Stimulated activated CD4-positive, alpha-beta T cell treated with anti-CD3 and anti-CD28 coated beads, Interleukin-1b, Interleukin-23, amount 100 ng/mL, for 1 hour (primary cell): ENCODE data around the gene FSIP1.
"Not testable (repeated sequence)": the region's sequence is repeated elsewhere in the genome, so short reads cannot be mapped to it uniquely, and the experiment has no call there.

Experiments
- DNase-seq, 2 donors: peaks; one replicate each; pipeline ENCODE4 v3.0.0-alpha.2; 2020; ENCODE audit warnings: low read depth in 2 of 2

FSIP1 gene

GRCh38 chr15:39782441-39783138 is at the start of gene FSIP1:
TSS of gene FSIP1 (minus strand) at chr15:39782841. CDS start at chr15:39776524, 6,317 bp downstream.
- peak; percentile 89 to 91 for DNase-seq

- no peak for DNase-seq
These were observed 47.5 kb upstream of the FSIP1 start for GRCh38 chr15:39830166-39830565.

- no peak for DNase-seq
These were observed 45.8 kb upstream of the FSIP1 start for GRCh38 chr15:39828374-39828931.

GRCh38 chr15:39826975-39827374 is 44.3 kb upstream of the FSIP1 start:
- no peak for DNase-seq

DNA sequence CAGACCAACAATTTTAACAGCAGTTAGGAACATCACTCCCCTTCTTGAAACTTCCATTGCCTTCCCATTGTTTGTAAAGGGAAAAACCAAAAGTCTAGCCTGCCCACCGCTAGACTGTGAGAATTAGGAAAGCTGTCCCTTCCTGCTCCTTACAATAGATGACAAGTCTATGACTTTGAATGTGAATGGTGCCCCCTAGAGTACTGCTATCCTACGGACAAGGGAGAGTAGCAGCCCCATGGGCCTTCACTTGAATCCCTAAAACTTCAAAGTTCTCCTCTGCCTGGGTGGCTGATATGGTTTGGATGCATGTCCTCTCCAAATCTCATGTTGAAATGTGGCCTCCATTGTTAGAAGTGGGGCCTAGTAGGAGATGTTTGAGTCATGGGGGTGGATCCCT is 41.0 kb upstream of the FSIP1 start:
- no peak for DNase-seq

GRCh38 chr15:39820050-39820602 is 37.5 kb upstream of the FSIP1 start:
- no peak for DNase-seq

DNA sequence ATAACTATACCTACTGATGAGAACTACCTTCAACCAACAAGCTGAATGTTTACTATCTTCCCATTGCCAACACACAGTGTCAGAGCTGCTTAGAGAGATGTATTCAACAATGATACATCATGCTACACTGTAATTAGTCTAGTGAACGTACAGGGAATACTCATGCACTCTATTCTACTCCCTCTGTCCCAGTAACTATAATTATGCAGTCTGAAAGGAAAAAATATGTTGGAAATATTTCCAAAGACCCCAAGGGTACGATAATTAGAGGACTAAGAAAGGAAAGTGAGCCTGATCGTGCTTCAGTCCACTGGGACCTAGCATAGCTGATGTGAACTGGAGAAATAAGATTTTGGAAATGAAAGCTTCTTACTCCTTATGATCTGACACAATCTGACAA is 36.9 kb upstream of the FSIP1 start:
- no peak for DNase-seq

- DNase-seq = no peak
These were observed 35.3 kb upstream of the FSIP1 start for GRCh38 chr15:39817892-39818291.

DNA sequence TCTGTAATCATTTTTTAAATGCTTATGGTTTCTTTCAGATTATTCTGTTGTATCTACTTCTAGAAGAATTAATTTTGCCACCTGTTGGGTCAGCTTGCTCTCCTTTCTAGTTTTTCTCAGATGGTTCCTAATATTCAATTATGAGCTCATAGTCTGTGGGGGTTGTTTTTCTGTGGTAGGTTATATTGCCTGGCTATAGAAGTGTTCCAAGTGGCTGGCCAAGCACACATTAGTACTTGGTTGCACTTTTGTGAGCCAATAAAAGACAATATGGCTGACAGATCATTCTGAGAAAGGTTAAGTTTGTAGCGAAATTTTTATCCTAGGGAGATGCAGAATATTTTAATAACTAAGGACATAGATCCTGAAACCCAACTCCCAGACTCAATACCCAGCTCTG is 31.8 kb upstream of the FSIP1 start:
- DNase-seq = no peak

DNA sequence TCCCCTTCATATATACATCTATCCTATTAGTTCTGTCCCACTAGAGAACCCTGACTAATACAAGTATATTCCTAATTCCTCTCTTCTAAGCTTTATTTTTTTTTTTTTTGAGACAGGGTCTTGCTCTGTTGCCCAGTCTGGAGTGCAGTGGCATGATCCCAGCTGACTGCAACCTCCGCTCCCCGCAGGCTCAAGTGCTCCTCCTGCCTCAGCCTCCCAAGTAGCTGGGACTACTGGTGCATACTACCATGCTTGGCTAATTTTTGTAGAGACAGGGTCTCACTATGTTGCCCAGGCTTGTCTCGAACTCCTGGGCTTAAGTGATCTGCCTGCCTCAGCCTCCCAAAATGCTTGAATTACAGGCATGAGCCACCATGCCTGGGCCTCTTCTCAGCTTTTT is 30.0 kb upstream of the FSIP1 start:
- not testable (repeated sequence) for DNase-seq

- no peak for DNase-seq
These were observed 26.3 kb upstream of the FSIP1 start for GRCh38 chr15:39808909-39809308.

DNA sequence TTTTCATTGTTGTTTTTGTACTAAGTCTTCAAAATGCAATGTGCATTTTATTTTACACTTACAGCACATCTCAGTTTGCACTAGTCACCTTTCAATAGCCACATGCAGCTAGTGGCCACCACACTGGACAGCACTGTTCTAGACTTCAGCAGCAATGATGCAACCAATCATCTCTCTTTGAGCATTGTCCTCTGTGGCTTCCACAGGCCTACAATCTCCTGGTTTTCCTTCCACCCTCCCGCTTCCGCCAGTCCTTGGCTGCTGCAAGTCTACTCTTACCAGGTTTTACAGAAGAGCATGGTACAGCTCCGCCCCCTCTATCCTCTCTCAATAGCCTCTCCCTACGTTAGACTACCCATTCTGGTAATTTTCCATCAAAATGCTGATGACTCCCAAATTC is 25.1 kb upstream of the FSIP1 start:
- no peak for DNase-seq

- DNase-seq = no peak
These were observed 21.4 kb upstream of the FSIP1 start for GRCh38 chr15:39804026-39804425.

DNA sequence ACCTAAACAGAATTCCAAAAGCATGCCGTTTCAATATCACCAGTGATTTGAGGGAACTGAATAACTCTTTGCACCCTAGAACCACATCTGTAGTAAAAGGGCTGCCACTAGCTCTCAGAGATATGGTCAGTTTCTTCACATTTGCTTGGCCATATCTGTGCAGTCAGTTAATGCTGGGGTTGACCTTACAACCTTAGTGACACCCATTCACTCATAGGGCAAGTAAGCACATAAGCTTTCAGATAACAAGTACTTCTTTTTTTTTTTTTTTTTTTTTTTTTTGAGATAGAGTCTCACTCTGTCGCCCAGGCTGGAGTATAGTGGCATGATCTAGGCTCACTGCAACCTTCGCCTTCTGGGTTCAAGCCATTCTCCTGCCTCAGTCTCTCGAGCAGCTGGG is 20.4 kb upstream of the FSIP1 start:
- no peak for DNase-seq

- DNase-seq = no peak
These were observed 19.1 kb upstream of the FSIP1 start for GRCh38 chr15:39801641-39802309.

DNA sequence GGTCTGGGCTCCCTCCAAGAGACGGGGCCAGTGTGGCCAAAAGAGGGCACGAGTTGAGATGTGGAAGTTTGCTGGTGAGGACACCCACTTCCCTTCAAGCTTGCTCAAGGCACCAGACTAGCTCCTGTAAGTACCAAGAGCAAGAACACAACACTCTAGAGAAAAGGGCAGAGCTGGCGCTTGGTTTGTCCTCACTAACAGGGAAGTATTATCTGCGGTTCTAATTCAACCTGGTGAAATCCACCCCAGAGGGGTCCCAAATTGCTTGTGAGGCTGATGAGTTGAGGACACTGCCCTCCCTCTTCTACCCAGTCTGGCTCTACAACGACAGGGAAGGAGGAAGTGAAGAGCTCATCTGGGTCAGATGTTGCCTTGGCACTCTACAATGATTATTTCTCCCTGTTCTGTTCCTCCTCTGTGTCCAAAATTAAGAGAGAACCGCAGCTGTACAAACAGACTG is 16.9 kb upstream of the FSIP1 start:
- no peak for DNase-seq

DNA sequence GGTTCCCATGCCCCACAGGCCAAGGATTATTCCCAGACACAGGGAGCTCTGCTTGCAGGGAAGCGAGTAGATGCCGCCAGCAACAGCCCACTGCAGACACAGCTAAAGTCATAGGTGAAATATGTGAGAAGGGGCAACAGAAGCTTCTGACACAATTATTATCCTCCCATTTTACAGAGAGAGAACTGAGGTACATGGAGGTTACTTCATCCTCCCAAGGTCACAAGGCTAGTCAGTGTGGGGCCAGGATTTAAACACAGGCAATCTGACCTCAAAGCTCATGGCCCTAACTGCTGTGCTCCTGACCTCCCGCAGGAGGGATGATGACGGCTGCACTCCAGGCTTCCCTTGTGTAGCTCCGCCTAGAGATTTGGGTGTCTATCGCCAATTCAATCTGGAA is 15.7 kb upstream of the FSIP1 start:
- DNase-seq = no peak

DNA sequence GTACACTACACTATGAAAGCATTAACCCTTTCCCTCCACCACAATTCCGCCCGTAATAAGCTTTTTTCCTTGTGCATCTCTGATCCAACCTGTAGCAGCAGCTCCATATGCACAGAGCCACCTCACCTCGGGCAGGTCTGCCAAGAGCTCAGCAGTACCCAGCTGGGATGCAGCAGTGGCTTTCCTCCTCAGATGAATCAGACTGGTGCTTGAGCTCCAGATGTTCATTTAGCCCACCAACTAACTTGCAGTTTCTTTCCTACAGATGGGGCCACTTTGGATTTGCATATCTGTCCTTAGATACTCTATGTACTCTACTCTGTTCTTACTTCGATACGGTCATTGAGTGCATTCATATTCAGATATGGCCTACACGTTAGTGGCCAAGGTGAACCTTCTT is 14.8 kb upstream of the FSIP1 start:
- DNase-seq = no peak

DNA sequence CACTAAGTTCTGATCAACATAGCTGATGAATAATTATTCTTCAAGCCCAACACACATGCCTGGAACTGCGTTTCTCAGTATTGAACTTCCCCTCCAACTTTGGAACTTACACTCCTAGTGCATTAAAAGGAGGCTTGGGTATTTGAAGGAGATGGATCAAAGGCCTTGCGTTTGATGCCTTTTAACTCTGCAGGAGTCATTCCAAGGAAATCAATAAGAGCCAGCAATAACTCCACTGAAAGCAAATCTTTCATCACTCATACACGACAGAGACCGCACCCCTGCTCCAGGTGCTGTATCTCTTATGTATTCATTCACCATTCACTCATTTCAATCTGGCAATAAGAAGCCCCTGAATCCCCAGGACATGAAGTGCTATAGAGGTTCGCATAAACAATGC is 14.0 kb upstream of the FSIP1 start:
- DNase-seq = no peak

GRCh38 chr15:39795486-39795885 is 12.8 kb upstream of the FSIP1 start:
- no peak for DNase-seq

DNA sequence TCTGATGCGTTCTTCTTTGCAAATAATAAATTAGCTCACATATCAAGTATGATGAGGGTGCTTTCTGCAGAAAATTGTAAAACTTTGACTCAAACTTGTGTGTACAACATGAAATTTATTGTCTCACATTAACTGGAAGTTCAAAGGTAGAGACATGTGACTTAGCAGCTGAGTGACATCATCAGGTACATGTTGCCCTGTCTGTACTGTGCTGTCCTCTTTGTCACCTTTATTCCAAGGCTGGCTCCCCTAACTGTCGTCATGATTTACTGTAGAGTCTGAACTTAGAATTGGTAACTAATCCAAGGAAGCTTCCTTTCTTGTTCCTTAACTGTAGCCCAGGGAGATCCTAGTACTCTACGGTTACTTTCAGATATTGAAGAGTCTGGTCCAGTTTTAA is 12.3 kb upstream of the FSIP1 start:
- DNase-seq = no peak

DNA sequence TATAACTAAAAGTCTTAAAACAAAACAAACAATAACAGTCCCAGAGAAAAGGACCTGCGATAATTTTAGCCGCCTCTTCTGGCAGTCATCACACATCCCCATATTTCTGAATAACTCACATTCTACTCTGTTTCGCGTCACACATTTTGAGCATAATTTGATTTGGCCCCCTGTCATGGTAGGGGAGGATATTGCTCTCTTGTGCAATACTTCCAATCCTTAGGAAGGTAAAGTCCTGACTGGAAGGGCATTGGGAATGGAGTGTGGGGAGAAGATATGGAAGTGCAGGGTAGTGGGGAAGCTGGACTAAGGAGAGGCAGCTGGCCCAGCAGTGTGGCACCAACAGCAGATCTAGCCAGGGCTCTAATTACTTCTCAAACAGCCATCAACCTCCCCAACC is 11.3 kb upstream of the FSIP1 start:
- no peak for DNase-seq

DNA sequence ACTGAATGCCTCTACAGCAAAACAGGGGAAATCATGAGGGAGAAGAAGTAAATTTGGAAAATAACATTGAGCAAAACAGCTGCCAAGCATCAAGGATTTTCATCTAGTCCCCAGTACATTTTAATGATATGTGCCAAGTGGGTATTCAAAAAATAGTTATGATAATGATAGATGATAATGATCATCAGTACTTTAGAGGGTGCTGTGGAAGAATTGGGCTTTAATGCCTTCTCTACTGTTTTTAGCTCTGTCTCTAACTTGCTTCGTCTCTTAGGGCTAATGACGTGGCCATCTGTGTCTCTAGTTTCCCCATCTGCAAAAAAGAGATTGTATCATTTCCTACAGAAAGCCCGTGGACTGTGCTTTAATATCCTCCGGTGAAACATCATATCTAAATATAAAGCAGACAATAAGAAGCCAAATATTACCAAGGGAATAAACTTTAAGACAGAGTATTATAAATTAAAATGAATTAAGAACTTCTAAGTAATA is 10.2 kb upstream of the FSIP1 start:
- DNase-seq = no peak
